NCI-H1436 (cell line): Measurements from ENCODE around the gene SLC39A1.
A peak's percentile ranks its signal among the peaks of the same experiment; 100 is the strongest.
"Not testable (repeated sequence)": the region's sequence is repeated elsewhere in the genome, so short reads cannot be mapped to it uniquely, and the experiment has no call there.

Source experiments
- DNase-seq: peaks from one replicate; lab custom pipeline; 2025; lab: John Stamatoyannopoulos, UW

The SLC39A1 gene, protein sequence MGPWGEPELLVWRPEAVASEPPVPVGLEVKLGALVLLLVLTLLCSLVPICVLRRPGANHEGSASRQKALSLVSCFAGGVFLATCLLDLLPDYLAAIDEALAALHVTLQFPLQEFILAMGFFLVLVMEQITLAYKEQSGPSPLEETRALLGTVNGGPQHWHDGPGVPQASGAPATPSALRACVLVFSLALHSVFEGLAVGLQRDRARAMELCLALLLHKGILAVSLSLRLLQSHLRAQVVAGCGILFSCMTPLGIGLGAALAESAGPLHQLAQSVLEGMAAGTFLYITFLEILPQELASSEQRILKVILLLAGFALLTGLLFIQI

DNA sequence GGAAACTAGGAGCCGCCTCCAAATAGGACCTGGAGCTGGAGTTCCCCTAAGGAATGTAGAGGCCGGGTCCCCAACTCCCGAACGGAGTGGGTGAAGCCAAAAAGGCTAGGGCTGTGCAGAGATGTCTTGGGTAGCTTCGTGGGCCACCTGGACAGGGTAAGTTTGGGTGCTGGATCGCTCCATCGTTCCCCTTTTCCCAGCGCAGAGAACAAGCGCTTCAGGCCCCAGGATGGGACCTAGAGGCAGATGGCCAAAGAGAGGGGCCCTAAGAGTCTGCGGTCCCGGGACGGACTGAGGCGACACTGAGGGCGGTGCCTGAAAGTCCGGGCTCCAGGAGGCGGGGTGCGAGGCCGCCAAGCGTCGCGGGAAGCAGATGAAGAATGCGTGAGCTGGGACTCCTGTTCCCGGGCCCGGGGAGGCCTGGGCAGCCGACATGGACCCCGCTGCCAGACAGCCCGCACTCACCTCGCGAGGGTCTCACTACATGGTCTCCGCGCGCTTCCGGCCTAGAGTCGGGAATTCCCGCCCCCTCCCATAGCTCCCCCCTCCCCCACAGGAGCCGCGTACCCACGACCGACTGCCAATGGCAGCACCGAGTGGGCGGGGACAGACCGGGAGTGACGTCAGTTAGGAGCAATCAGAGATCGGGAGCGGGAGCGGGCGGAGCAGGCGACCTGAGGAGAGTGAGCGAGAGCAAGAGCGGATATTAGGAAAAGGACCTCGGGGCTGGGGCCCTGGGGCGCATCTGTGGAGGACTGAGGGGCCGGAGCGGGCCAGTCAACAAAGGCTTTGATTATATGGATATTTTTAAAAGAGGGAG, at the start of gene SLC39A1:
Gene SLC39A1, minus strand, starts transcription at position 508 of the 820 bp plus-strand sequence. CDS start 822 bp downstream, outside the sequence.
- DNase-seq, result peak; percentile 95

DNA sequence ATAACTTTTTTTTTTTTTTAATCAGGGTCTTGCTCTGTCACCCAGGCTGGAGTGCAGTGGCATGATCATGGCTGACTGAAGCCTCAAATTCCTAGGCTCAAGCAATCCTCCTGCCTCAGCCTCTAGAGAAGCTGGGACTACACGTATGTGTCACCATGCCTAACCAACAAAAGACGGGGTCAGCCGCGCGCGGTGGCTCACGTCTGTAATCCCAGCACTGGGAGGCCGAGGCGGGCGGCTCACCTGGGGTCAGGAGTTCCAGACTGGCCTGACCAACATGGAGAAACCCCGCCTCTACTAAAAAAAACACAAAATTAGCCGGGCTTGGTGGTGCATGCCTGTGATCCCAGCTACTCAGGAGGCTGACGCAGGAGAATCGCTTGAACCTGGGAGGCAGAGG, 49.2 kb upstream of the SLC39A1 start:
- DNase-seq, result not testable (repeated sequence)

DNA sequence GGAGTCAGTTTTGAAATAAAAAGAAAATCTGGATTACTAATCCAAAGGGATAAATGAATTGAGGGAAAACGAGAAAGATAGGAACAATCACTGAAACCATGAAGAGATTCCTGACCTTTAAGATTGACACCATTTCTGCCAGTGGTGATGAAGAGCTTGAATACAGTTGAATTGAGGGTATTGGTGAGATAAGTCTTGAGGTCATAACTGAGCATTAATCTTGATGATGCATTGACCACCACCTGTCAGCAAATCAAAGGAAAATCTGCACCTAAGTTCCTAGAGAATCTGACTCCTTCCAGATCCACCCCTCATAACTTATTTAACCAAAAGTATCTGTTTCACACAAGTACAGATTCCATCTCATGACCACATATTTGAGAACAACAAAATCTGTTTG, 48.8 kb upstream of the SLC39A1 start:
- no peak for DNase-seq

DNA sequence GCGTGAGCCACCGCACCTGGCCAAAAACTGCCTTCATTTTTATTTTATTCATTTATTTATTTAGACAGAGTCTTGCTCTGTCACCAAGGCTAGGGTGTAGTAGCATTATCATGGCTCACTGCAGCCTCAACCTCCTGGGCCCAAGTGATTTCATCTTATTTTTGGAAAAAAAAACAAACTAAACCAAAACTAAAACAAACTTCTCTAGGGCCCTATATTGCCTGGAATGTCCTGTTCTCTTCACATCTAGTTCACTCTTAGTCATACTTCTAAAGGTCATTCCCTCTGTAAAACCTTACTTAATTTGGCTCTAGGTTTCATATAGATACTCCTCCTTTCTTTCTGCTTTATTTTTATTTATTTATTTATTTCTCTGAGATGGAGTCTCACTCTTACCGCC, 42.8 kb upstream of the SLC39A1 start:
- DNase-seq, result no peak

DNA sequence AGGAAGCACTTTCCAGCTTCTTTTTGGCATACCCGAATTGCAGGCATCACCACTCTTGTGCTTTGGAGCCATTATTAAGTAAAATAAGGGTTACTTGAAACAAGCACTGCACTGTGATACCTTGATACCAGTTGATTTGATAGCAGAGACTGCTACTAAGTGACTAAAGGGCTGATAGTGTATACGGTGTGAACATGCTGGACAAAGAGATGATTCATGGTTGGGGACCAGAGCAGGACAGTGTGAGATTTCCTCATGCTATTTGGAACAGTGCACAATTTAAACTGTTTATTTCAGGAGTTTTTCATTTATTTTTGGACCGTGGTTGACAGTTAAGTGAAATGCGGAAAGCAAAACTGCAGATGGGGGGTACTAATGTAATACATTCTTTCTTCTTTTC, 37.1 kb upstream of the SLC39A1 start:
- no peak for DNase-seq

DNA sequence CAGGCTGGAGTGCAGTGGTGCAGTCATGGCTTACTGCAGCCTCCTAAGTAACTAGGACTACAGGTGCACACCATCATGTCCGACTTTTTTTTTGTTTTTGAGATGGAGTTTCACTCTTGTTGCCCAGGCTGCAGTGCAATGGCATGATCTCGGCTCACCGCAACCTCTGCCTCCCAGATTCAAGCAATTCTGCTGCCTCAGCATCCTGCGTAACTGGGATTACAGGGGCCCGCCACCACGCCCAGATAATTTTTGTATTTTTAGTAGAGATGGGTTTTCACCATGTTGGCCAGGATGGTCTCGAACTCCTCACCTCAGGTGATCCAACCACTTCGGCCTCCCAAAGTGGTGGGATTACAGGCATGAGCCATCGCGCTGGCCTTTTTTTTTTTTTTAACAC, 33.5 kb upstream of the SLC39A1 start:
- DNase-seq, result not testable (repeated sequence)

DNA sequence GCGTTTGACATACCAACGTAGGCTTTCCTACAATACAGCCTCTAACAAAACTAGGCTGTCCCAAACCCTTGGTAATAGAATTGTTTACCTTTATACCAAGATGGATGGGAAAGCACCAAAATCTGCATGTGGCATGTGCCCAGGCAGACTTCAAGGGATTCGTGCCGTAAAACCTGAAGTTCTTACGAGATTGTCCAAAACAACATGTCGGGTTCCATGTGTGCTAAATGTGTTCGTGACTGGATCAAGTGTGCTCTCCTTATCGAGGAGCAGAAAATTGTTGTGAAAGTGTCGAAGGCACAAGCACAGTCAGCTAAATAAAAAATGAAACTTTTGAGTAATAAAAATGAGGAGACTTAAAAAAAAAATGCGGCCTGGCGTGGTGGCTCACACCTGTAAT, 32.3 kb upstream of the SLC39A1 start:
- DNase-seq, result no peak

DNA sequence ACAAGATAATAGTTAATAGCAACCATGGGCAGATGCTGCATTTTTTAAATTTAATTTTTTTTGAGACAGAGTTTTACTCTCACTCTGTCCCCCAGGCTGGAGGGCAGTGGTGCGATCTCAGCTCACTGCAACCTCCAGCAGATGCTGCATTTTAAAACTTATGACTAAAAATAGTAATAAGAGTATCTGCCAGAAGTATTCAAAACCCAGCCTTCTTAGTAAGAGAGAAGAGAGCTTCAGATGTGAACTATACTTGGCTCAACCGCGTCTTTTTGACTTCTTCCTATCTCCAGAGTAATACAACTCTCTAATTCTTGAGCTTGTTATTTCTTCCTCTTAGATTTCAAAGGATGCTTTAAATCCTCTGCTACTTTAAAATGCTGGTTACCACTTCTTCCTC, 31.9 kb upstream of the SLC39A1 start:
- DNase-seq, result no peak

DNA sequence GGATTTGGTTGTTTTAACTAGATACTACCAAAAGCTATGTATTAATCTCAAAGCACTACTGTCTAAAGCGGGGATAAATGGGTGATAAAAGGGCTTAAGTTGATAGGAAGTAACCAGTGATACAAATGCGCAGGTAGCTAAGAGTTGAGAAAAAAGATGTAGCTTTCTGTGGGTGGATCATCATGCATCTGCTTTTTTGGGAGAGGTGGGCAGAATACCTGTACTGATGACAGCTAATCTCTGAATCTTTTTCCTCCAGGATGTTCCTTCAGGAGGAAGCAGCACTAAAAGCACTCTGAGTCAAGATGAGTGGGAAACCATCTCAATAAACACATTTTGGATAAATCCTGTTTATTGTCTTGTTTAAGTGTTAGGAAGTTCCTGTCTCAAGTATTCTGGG, 28.5 kb upstream of the SLC39A1 start:
- no peak for DNase-seq

DNA sequence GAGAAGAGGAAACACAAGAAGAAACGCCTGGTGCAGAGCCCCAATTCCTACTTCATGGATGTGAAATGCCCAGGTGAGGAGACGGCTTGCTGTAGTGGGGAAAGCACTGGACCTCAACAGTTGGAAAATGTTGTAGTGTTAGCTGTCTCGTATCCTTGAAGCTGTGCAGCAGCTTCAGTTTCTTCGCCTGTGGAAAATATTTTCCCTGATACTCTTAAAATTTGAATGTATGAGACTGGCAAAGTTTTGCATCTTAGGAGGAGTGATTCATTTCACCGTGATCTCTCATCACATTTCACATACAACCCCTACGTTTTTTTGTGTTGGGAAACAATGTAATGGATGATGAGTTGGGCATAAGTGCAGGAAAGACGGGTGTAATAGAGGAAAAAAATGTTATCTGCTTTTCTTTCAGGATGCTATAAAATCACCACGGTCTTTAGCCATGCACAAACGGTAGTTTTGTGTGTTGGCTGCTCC, 27.9 kb upstream of the SLC39A1 start:
- DNase-seq, result no peak

DNA sequence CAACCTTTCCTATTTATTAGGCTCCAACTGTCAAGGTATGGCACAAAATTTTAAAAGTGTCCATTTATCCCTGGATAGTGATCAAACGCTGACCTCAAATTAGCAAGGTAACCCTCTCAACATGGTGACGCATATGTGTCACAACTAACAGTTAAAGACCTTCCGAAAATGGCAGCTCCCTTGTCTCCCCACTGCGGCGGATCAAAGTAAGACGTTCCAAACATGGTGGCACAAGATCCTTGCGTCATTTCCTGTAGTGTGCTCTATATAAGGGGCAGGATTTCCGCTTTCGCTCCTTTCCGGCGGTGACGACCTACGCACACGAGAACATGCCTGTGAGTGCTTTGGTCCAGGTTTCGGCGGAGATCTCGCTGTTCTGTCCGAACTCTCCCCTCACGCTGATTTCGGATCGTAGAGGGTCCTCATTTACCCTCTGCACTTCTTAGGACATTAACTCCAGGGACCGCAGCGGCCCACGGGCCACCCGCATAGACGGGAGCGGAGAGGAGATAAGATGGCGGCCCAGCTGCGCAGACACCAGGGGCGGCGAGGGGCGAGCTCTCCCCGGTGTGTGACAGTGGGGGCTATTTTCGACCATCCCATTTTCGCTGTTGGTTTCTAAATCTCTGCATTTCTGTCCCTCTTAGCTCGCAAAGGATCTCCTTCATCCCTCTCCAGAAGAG, 27.3 kb upstream of the SLC39A1 start, which contains the start of gene RPS27:
Gene RPS27, plus strand, starts transcription at position 295 of the 683 bp plus-strand sequence. Its CDS starts 35 bp downstream, at position 330.
- DNase-seq, result peak; percentile 98

DNA sequence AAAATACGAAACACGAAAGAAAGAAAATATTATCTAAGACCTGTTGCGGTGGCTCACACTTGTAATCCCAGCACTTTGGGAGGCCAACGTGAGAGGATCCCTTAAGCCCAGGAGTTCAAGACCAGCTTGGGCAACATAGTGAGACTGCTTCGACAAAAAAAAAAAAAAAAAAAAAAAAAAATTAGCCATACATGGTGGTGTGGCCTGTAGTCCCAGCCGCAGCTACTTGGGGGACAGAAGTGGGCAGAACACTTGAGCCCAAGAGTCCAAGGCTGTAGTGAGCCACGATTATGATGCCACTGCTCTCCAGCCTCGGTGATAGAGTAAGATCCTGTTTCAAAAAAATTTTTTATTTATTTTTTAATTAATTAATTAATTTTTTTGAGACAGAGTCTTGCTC, 24.3 kb upstream of the SLC39A1 start:
- DNase-seq, result no peak

DNA sequence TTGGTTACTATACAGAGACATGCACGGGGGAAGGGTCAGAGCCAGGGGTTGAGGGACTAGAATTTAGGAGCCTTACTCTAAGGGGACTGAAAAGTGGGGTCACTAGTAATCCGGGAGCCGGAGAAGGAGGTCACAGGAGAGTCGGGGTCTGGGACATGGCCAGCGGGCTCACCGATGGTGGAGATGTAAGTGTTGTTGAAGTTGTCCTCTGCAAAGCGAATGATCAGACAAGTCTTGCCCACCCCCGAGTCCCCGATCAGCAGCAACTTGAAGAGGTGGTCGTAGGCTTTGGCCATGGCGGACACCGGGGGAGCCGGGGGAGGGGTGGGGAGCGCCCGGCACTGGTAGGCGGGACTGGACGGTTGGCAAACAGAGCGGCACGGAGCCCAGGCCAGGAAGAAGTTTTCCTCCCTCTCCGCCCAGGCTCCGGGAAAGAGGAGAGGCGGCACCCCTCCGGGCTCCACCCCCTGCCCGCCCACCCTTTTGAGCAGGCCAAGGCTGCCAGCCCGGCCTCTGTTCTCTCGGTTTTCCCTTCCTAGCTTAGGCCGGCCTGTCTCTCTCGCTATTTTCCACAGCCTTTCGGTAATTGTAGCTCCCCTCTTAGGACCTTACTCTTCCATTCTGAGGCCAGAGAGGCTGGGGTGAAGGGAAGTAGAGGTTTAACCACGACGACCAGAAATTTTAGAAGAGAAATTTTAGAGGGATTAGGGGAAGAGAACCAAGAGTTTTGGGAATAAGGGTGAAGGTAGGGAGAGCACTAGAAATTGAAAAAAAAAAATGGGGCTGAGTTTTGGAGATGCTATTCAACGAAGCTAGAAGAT, 22.8 kb upstream of the SLC39A1 start, which contains the start of gene RAB13:
Gene RAB13, minus strand, starts transcription at position 399 of the 821 bp plus-strand sequence. Its CDS starts 103 bp downstream, at position 296.
- DNase-seq, result peak; percentile 67

DNA sequence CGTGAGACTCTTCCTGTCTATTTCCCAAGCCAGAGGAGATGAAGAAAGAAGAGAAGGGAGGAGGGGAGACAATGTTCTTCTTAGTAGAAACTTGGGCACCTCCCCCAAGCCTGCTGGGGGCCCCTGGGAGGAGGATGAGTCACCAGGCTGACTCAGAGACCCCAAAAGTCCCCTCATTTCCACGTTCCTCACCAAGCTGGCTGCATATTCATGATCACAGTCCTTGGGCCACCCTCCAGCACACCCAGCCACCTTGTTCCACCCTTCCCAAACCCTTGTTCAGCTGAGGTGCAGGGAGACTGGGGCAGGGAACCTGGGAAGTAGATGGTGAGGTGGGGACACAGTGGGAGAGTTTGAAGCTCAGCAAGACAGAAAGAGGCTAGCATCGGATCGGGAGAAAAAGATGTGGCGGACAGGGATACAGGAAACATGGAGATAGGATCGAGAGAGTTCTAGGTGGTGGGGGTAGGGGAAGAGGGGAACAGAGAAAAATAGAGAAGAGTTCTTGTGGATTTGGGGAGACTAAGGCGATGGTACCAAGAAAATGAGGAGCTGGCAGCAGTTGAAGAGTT, 22.1 kb upstream of the SLC39A1 start:
- DNase-seq, result no peak

DNA sequence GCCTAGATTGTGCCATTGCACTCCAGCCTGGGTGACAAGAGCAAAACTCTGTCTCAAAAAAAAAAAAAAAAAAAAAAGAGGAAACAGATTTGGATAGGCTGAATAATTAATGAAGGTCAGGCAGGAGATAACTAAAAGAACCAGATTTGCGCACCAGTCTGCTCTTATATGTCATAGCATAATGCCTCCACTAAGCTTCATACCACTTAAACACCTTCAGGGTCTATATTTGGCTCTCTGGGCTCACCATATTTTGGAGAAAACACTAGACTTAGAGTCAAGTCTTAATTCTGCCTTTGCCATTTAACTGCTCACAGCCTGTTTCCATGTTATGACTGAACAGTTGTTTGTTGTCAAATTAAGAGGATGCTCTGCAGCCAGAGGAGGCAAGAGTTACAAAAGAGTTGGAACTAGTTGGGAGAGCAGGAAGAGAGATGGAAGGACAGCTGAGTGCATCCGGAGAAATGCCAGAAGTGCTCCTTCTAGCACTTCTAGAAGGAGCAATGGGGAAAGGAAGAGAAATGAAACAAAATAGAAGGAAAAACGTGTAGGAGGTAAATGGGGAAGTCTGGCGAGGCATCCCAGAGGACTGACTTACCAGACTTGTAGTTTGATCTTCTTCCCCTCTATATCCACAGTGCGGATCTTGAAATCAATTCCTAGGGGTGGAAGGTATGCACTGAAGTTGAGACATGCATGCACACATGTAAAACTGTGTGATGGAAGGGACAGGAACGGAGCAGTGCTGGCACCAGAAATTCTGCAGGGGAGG, 21.0 kb upstream of the SLC39A1 start:
- DNase-seq, result no peak

DNA sequence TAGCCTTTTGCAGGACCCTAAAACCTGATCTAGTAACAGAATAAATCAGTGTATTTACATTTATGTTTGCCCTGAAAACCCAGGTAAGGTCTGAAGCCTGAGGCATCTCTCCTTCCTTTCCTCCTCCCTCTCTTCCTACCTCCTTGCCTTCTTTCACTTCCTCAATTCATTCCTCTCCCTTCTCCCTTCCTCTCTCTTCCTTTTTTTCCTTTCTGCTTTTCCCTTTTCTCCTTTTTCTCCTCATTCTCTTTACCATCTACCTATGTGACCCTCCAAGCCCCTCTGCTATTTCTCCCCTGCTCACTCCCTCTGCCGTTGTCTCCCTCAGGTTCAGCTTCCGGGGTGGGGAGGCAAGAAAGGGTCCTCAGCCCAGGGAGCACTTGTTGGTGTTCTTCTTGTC, 18.4 kb upstream of the SLC39A1 start:
- DNase-seq, result not testable (repeated sequence)

DNA sequence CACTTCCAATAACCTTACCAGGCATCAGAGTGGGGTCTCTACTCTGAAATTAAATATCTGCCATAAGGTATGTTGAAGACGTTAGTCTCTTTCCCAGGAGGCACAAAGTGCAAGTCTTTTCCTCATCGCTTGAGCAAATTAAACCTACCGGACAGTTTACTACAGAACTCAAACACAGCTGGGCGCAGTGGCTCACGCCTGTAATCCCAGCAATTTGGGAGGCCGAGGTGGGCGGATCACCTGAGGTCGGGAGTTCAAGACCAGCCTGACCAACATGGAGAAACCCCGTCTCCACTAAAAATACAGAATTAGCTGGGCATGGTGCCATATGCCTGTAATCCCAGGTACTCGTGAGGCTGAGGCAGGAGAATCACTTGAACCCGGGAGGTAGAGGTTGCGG, 15.8 kb upstream of the SLC39A1 start:
- not testable (repeated sequence) for DNase-seq

DNA sequence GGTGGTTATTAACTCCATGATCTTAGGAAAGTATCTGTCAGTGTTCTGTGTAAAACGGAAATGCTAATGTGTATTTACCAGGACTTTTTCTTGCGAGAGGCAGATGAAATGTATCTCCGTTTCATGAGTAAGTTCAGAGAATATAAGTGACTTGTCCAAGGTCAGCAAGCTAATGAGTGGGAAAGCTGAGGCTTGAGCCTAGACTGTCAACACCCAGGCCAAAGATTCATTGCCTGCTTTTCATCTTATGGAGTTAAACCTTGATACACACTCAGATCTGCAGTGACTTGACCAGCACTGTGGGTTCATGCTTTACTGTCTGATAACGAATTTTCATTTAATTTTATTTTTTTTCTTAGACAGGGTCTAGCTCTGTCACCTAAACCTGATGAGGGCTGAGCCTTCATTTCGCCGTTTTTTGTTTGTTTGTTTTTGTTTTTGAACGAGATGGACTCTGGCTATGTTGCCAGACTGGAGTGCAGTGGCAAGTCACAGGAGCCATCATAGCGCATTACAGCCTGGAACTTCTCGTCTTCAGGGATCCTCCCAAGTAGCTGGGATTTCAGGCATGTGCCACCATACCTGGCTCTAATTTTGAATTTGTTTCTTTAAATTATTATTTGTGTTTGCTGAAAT, 15.1 kb upstream of the SLC39A1 start:
- DNase-seq, result no peak
